DND-41 (cell line): ENCODE results near the gene GPD1L.

Source experiments
- CTCF ChIP-seq: IDR thresholded peaks from 2 replicates; pipeline ENCODE4 v1.5.1; 2012; ENCODE audit warnings: borderline replicate concordance, low read length, moderate library complexity, mild to moderate bottlenecking; ENCODE audit not compliant: poor library complexity, severe bottlenecking; ENCODE audit errors: extremely low read depth
- EZH2 ChIP-seq: IDR thresholded peaks from 3 replicates; pipeline ENCODE4 v1.6.1; 2012; ENCODE audit warnings: borderline replicate concordance, low read depth, mild to moderate bottlenecking, moderate library complexity, low read length, inconsistent platforms; ENCODE audit not compliant: severe bottlenecking

GRCh38 chr3:32176989-32177701 is 70.7 kb downstream of the GPD1L start:
- no peak for TF ChIP-seq EZH2
- peak; percentile 91 for TF ChIP-seq CTCF
